Ecto neural progenitor cell (in vitro differentiated cells): Measurements from ENCODE around the gene CSTA.

Experiments
- DNase-seq: peaks from one replicate; pipeline ENCODE4 v3.0.0-alpha.2; 2018; ENCODE audit warnings: low spot score

Gene CSTA

DNA sequence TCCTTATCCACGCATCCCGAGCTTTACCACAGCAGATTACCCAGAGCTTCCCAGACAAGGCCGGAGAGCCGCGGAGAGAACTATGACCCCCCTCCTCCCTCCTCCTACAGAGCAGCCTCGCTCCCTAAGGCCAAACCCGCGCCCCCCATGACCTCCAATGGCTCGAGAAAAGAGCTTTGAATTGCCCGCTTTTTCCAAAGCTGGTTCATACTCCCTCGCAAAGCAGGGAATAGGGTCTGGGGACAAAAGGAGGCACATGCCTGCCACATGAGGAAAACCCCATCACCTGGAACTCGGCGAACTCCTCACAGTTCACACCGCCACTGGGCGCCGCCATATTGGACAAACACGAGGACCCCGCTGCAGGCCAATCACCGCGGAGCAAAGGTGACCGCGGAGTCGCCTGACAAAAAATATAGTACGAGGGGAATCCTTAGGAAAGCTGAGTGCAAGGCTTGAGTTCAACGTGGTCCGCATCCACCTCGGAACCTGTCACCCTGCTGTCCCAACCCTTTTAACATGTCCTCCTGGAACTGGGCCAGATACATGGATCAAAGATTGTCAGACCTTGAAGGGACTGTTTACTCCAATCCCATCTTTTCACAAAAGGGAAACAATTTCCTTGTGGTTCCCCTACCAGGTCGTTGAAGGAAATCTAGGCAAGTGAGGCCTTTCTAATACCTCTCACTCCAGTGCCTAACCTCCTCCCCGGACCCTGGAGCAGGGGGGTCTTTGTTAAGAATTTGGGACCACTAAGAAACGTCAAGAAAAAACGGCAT is 58.0 kb downstream of the CSTA start, which contains the start of gene MIX23:
MIX23 (minus strand) TSS at position 344 of the 779 bp plus-strand sequence; CDS start at position 337, 7 bp downstream.
- DNase-seq, result peak; percentile 92

DNA sequence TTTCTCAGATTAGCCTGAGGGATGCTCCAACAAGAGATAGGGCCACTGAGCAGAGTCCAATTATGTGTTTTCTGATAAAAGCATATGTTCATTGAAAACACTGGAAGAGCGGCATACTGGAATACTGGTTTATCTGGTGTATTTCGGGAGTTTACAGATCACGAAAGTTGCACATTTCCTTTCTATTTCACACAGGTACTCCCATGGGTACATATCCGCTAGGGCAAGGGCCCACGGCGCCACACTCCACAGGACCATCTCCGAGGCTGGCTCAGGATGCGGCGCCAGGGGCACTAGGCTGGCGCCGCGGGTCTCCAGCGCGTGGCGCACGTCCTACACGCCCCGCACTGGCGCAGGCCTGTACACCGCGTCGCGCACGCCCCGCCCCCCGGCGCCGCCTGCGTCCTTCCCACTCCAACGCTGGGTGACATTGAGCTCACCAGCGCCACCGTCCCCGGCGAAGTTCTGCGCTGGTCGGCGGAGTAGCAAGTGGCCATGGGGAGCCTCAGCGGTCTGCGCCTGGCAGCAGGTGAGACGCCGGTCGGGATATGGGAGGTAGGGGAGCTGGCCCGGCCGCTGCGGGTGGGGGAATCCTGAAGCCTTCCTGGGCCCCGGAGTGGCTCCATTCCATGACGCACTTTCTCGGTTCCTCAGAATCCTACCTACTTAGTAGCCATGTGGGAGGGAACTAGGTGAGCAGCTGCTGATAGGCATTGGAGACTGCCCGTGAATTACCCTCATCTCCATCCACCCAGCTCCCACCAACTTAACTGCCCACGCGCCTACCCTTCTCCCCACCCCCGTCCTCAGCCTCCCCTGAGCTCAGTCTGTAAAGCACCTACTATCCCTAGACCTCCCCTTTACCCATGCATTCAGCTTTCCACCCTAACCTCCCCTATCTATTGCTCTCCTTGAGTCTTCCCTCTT is 59.0 kb downstream of the CSTA start, which contains the start of gene FAM162A:
FAM162A (plus strand) TSS at position 412 of the 927 bp plus-strand sequence; CDS start at position 496, 84 bp downstream.
- peak; percentile 96 for DNase-seq

DNA sequence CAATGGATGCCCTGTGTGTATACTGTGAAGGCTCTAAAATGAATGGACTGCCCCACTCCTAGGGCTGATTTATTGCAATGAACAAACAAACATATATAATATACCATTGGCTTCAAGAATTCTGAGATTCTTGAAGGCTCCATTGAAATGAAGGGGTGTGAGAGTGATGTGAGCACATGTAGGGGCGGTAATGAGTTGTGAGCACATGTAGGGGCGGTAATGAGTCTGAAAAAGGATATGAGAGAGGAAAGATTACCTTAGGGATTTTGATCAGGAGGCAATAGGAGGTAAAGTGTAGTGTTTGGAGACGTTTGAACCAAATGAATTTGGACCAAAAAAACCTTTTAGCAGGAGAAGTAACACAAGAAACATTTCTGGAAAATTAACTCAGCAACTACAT is 62.7 kb downstream of the CSTA start:
- DNase-seq, result no peak

DNA sequence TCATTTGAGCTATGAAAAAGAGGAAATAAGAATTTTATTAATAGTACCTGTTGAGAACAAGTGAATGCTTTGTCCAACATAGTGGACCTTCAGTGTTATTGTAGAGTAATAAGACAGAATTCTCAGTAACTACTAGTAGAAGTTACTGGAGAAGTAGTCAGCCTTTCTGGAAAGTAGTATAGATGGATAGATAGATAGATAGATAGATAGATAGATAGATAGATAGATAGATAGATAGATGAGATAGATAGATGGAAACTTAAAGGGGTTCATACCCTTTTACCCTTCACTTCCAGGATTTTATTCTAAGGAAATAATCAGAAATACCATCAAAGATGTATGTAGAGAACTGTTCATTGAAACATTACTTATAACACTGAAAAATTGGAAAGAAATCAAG is 64.1 kb downstream of the CSTA start:
- DNase-seq, result no peak

DNA sequence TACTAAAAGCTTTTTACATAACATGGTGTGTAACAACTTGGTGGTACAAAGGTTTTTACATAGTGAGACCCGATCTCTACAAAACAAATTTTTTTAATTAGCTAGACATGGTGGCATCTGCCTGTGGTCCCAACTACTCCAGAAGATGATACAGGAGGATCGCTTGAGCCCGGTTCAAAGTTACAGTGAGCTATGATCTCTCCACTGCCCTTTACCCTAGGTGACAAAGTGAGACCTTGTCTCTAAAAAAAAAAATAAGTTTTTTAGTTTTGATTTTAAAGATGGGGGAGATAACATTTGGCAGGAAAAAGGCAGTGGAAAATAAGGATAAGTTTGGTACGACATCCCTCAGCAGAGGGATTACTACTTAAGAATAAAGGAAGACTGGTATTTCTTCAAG is 64.8 kb downstream of the CSTA start:
- DNase-seq, result no peak

DNA sequence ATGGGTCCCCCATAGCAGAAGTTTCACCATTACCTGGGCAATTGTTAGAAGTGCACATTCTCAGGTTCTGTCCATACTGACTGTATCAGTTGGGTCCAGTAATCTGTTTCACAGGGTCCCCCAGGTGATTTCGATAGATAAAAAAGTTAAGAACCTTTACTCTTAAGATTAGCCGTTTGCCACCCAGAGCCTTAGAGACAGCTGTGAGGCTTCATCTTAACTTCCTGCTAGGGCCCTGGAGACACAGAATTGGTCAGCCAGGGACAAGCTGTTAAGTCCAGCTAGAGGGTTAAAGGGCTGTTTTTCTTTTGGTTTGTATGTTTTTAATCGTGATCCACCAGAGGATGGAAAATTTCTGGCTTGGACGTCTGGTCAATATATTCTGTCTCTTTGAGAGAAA is 65.6 kb downstream of the CSTA start:
- no peak for DNase-seq
